OCI-LY3 (cell line): Measurements from ENCODE around the gene DDX39B.

Experiments
- CTCF ChIP-seq: fragments of 200-600, 300-600 bp; sonication (generic); IDR thresholded peaks from 2 replicates; pipeline ENCODE4 v1.5.1; 2014; ENCODE audit warnings: antibody characterized with exemption, low read length, low read depth
- EZH2phosphoT487 ChIP-seq: fragments of 200-600 bp; shearing (Covaris generic); IDR thresholded peaks from 2 replicates; pipeline ENCODE4 v1.6.1; 2018; ENCODE audit warnings: antibody characterized with exemption, mixed run types, low read depth

- TF ChIP-seq CTCF: no peak
- no peak for TF ChIP-seq EZH2phosphoT487
These were observed 58.4 kb downstream of the DDX39B start for GRCh38 chr6:31483392-31483791.
